ENCODE results near the gene PARD6A. TPM values are rescaled to one million over a fixed set of nuclear protein-coding genes. Genes with fewer than 3 reads are reported as not detected.
"Not testable (repeated sequence)": the region's sequence is repeated elsewhere in the genome, so short reads cannot be mapped to it uniquely, and the experiment has no call there.

The PARD6A gene
- total RNA-seq, 1 donor from 2014 or later: 6.5 TPM

GRCh38 chr16:67679935-67680897 is 19.5 kb downstream of the PARD6A start:
- H3K27me3 ChIP-seq (ENCODE audit: control insufficient read depth, insufficient read depth, low read length): no peaks in the 10 kb centered on the region
- peaks cover under 1% of the 10 kb centered on the region for H3K36me3 ChIP-seq (ENCODE audit: control insufficient read depth, insufficient read depth, low read length)
- no peak for DNase-seq (ENCODE audit: low read depth)
- TF ChIP-seq CTCF (IDR thresholded peaks at IDR 0.05; ENCODE audit: insufficient read depth, low read length, poor library complexity, severe bottlenecking): no peak
- no peak overlapping the region for H3K4me3 ChIP-seq (ENCODE audit: low read depth, low read length)

DNA sequence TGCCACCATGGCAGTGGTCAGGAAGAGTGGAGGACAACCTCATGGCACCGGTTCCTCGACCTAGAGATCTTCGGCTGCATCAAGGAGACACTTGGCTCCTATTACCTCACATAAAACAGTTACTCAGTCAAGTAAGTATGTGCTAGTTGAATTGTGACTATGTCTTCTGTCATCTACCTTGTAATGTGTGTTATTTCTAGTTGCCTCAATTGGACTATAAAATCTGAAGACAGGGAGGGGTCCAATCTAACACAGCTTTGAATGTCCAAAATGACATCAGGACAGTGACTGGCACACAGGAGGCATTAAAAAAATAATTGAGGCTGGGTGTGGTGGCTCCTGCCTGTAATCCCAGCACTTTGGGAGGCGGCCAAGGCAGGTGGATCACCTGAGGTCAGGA is 23.0 kb downstream of the PARD6A start:
- no peak for DNase-seq (ENCODE audit: low read depth)
- H3K4me3 ChIP-seq (ENCODE audit: low read depth, low read length): no peak overlapping the region
- H3K36me3 ChIP-seq (ENCODE audit: control insufficient read depth, insufficient read depth, low read length): peaks cover 4% of the 10 kb centered on the region
- TF ChIP-seq CTCF (IDR thresholded peaks at IDR 0.05; ENCODE audit: insufficient read depth, low read length, poor library complexity, severe bottlenecking): no peak
- no peaks in the 10 kb centered on the region for H3K27me3 ChIP-seq (ENCODE audit: control insufficient read depth, insufficient read depth, low read length)

DNA sequence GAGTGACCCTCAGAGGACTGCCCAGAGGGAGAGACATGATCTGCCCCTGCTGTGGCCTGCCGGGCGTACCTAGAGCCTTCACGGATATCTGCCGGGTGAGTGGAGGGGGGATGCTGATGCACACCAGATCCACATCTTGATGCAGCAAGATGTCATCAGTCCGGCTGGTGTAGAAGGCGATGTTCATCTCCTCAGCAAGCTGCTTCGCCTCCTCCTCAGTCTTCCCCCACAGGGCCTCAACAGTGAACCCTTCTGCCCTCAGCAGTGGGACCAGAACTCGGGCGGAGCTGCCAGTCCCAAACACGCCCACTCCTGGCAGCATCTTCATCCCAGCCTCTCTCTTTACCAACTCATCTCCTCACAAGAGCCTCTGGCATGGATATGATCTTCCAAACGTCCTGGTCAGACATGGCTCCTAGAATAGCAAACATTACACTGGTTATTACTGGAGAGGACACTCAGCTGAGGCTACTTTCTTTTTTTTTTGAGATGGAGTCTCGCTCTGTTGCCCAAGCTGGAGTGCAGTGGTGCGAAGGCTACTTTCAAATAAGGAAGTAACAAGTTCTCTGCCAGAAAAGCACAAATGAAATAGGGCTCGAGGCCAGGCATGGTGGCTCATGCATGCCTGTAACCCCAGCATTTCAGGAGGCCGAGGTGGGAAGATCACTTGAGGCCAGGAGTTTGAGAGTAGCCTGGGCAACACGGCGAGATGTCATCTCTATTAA is 24.8 kb downstream of the PARD6A start:
- H3K27me3 ChIP-seq (ENCODE audit: control insufficient read depth, insufficient read depth, low read length): no peaks in the 10 kb centered on the region
- no peak overlapping the region for H3K4me3 ChIP-seq (ENCODE audit: low read depth, low read length)
- no peak for TF ChIP-seq CTCF (IDR thresholded peaks at IDR 0.05; ENCODE audit: insufficient read depth, low read length, poor library complexity, severe bottlenecking)
- no peak for DNase-seq (ENCODE audit: low read depth)
- peaks cover 4% of the 10 kb centered on the region for H3K36me3 ChIP-seq (ENCODE audit: control insufficient read depth, insufficient read depth, low read length)

GRCh38 chr16:67693517-67694285 is 32.9 kb downstream of the PARD6A start:
- not testable (repeated sequence) for H3K27me3 ChIP-seq (ENCODE audit: control insufficient read depth, insufficient read depth, low read length); H3K4me3 ChIP-seq (ENCODE audit: low read depth, low read length); H3K36me3 ChIP-seq (ENCODE audit: control insufficient read depth, insufficient read depth, low read length); DNase-seq (ENCODE audit: low read depth)

- no peaks in the 10 kb centered on the region for H3K27me3 ChIP-seq (ENCODE audit: control insufficient read depth, insufficient read depth, low read length)
- DNase-seq (ENCODE audit: low read depth): no peak
- H3K36me3 ChIP-seq (ENCODE audit: control insufficient read depth, insufficient read depth, low read length): no peaks in the 10 kb centered on the region
- TF ChIP-seq CTCF (IDR thresholded peaks at IDR 0.05; ENCODE audit: insufficient read depth, low read length, poor library complexity, severe bottlenecking): no peak
- no peak overlapping the region for H3K4me3 ChIP-seq (ENCODE audit: low read depth, low read length)
Observed at GRCh38 chr16:67694611-67695010, 33.9 kb downstream of the PARD6A start.

Data from kidney epithelial cell (primary cell).